ENCODE data around the gene USP8.

USP8 gene

DNA sequence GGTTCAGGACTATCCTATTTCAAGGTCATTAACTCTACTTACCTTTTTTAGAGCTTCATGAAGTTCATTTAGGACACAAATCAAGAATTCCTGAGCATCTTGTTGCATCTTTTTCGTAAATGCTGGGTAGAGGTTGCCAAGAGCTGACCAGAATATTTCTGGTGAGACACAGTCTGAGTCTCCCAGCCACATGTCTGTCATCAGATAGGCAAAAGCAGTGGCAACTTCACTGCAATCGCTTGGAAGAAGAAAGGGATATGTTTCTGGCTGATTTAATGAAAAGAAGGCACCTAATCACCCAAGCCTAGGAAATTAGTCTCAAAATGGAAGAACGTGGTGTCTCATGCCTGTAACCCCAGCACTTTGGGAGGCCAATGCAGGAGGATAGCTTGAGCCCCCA, 119.4 kb downstream of the USP8 start:
- DNase-seq (ENCODE audit: low read depth, low spot score) = no peak

DNA sequence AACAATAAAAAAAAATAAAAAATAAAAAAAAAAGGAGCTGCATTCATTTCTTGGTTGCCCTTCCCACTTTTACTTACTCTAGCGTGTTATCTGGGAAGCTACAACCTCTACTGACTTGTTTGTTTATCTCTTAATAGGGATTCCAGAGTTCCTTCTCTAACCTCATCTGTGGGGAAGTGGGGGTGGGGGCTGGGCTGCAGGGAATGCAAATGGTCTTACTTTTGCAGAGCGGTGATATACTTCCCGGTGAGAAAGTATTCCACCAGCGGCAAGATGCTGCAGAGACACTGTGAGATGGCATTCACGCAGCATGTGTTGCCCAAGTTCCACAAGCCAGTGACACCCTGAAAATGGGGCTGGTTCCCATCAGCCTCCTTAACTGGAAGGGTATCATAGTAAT, 120.2 kb downstream of the USP8 start:
- no peak for DNase-seq (ENCODE audit: low read depth, low spot score)

DNA sequence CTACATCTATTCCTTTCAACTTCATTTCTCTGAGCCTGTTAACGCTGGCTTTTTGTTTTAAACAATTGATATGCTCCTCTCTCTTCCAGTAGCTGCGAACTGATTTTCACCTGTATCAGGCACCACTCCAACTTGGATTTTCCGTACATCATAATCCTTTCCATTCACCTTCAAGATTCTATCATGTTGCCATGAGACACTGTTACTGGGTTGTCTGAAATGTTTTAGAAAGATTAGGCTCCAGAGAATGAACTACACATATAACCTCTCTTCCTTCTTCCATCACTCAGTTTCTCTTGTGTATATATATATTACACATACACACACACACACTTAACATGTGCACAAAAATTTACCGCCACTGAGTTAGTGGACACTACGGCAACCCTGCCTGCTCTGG, 122.4 kb downstream of the USP8 start, which contains the start of gene USP50:
Gene USP50 (minus strand): TSS at position 101 of the 400 bp plus-strand sequence. CDS start 141 bp downstream, outside the sequence.
- DNase-seq (ENCODE audit: low read depth, low spot score) = no peak

DNA sequence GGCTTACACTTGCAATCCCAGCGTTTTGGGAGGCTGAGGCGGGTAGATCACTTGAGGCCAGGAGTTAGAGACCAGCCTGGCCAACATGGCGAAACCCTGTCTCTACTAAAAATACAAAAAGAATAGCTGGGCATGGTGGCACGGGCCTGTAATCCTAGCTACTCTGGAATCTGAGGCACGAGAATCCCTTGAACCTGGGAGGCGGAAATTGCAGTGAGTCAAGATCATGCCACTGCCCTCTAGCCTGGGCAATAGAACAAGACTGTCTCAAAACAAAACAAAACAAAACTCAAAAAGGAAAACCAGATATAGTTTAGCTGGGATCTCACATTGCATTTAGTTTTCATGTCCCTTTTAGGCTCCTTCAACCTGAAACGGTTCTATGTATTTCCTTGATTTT, 125.1 kb downstream of the USP8 start:
- DNase-seq (ENCODE audit: low read depth, low spot score) = no peak

DNA sequence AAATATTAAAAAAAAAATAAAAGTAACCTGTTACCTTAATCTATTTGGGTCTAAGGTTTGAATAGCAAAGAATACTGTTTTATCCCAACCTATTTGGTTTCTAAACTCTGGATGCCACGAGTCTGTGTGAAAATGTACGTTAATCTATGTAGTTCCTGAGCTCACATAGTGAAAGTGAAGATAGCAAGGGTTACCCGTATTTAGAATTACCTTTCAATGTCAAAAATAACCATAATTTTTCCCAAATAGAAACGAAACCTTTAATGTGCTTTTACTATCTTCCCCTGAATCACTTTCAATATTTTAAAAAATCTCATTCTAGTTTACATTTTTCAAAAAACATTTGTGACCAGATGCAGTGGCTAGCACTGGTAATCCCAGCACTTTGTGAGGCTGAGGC, 128.0 kb downstream of the USP8 start:
- DNase-seq (ENCODE audit: low read depth, low spot score) = no peak

DNA sequence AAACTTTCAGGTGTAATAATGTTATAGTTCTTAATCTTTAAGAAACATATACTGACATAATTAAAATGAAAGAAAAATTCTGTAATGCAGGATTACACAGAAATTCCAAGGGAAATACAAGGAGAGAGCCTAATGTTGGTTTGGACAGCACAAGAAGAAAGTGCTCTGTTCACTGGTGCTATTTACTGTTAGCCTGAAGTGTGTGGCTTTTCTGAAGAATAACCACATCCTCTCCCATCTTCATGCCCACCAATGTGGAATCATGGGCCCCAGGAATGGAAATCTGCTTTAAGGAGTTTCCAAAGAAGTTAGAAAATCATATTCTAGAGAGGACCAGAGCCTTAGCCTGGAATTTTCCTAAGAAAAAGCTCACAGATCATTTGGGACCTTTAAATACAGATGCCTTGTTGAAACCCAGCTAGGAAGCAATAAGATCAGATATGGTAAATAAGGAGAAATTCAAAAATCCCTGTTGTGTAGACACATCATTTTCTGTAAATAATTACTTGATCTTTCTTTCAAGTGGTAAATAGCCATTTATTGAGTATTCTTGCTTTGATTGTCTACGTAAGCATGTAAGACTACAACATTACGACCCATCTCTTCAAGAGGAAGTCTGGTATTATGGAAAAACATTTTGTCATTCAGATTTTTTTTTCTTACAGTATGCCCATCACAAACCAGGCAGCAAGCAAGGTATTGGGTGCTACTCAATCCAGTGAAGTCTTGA, 132.6 kb downstream of the USP8 start:
- no peak for DNase-seq (ENCODE audit: low read depth, low spot score)

DNA sequence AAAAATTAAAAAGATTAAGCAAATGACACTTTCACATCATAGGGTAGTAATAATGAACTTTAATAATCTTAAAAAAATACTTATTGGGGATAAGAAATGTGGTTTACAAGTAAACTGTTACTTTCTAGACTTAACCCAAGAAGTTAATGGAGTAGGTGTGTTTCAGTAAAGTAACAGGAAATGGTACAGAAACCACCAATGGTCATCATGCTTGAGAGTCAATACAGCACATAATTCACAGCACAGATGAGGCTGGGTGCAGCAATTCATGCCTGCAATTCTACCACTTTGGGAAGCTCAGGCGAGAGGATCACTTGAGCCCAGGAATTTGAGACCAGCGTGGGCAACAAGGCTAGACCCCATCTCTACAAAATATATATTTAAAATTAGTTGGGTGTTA, 133.8 kb downstream of the USP8 start:
- DNase-seq (ENCODE audit: low read depth, low spot score) = no peak

DNA sequence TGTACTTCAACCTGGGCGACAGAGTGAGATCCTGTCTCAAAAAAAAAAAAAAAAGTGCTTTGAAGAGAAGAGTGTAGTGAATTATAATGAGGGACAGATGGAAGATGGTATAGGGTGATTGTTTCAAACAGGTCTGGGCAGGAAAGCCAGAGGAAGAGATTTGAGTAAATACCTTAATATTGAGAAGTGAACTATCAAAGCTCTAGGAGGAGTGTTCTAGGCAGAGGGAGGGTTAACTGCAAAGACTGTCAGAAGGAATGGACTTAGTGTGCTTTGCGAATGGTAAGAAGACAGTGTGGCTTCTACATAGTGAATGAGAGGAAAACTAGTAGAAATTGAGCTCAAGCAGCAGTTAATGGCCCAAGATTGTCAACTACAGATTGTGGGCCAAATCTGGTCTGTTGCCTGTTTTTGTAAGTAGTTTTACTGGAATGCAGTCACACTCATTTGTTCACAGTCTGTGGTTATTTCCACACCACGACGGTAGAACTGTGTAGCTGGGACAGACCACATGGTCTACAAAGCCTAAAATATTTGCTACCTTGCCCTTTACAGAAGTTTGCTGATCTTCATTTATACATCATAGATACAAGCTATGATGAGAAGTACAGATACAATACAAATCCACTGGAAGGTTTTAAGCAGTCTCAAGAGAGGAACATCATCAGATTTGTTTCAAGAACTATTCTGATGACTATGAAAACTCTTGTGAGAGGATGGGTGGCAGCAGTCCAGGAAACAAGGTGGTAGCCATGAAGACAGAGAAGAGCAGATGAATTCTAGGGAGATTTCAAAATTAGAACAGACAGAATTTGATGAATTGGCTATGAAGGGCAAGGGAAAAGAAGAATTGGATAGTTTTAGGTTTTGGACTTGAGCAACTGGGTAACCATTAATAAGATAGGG, 138.8 kb downstream of the USP8 start:
- no peak for DNase-seq (ENCODE audit: low read depth, low spot score)

DNA sequence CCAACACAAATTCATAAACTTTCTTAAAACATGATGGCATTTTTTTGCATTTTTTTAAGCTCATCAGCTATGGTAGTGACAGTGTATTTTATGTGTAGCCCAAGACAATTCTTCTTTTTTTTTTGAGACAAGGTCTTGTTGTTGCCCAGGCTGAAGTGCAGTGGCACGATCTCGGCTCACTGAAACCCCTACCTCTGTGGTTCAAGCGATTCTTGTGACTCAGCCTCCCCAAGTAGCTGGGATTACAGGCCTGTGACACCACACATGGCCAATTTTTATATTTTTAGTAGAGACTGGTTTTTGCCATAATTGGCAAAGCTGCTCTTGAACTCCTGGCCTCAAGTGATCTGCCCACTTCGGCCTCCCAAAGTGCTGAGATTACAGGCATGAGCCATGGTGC, 139.6 kb downstream of the USP8 start:
- DNase-seq (ENCODE audit: low read depth, low spot score) = no peak

Data from smooth muscle cell of the brain vasculature (primary cell).